HG02885 (cell line): ENCODE measurements around the gene C16orf74.

Source experiments
- ATAC-seq: cut with Tn5 transposase; IDR thresholded peaks from one replicate; pipeline ENCODE4 v1.9.1; 2021; ENCODE audit warnings: mild to moderate bottlenecking; ENCODE audit not compliant: unreplicated experiment, poor library complexity

C16orf74 gene

DNA sequence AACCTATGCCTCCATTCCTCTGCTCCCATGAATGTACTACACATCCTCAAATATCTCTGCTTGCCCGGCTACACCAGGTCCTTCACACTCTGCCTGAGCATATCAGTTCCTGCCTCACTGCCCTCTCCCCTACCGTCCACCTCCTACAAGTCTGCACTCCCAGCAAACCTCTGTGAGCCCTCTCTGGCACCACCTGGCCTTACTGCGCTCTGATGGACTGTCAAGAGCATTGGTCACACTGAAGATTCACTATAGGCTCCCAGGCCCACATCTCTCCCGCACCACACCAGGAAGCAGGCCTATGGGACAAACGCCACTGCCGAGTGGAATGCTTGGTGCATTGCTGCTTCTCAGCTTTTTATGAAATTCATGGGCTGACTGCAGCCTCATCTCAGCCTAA is 71.0 kb downstream of the C16orf74 start:
- ATAC-seq, result no peak

DNA sequence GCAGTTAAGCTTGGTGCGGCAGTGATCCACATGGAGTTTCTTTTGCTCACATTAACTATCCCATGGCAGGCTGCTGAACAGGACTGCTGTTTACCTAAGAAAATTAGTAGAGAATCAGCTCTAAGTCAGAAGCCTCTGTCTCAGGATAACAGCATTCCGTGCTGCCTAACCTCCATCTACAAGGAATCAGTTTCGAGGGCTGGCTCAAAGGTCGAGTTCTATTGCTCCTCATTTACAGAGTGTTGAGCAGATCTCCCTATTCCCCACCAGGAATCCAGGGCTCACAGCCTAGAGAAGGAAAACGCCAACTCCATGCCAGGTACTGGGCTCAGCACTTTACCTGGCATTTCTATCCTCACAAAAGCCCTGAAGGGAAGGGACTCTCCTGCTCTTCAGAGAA is 72.1 kb downstream of the C16orf74 start:
- ATAC-seq, result no peak

DNA sequence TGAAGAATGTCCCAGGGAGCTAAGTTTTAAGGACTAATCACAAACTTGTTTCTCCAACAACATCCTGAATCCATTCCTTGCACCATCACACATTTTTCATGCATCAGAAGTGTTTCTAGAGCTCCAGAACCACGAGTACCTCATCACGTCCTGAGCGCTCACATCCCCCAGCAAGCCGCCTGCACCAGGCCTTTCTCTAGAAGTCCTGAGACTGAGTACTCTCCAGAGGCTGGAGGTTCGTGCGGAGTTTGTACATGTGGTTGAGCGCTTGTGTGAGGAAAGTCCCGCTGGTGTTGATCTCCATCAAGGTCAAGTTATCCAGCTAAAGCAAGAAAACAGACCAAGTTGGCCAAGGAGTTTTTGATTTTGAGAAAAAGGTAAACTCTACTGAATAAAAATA is 72.9 kb downstream of the C16orf74 start:
- ATAC-seq, result no peak

DNA sequence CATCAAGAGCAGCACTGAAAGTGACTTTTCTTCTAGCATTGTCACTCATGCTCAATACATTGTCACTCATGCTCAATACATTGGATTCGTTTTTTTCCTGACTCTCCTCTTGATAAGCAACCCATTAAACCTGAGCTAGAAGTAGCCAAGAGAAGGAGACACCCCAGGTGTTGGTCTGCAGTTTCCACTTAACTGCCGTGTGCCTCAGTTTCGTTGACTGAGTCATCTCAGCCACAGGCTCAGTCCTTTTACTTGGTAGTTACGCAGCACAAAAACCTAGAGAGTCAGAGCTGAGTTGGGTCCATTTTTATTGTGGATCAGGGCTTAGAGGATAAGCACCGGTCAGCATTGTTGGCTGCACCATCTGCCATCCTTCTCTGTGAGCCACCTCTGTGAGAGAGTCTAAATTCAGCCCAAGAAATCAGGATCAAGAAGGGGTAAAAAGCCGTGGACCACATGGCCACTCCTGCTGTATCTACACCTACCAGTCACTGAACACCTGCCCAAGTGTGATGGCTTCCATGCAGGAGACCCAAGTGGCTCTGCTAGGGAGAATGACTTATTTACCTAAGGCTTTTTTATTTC is 73.4 kb downstream of the C16orf74 start:
- ATAC-seq, result no peak

DNA sequence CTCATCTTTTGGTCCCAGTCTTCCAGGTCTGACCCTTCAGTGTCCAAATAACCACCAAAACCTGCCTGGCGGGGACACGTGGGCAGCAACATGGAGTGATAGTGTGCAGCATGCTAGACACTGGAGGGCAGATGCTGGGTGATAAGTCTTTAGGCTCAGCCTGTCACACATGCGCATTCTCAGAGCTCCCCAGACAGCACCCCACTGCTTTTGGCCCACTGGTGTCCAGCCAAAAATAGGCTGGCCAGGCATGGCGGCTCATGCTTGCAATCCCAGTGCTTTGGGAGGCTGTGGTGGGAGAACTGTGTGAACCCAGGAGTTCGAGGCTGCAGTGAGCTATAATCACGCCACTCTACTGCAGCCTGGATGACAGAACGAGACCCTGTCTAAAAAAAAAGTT is 74.4 kb downstream of the C16orf74 start:
- no peak for ATAC-seq

DNA sequence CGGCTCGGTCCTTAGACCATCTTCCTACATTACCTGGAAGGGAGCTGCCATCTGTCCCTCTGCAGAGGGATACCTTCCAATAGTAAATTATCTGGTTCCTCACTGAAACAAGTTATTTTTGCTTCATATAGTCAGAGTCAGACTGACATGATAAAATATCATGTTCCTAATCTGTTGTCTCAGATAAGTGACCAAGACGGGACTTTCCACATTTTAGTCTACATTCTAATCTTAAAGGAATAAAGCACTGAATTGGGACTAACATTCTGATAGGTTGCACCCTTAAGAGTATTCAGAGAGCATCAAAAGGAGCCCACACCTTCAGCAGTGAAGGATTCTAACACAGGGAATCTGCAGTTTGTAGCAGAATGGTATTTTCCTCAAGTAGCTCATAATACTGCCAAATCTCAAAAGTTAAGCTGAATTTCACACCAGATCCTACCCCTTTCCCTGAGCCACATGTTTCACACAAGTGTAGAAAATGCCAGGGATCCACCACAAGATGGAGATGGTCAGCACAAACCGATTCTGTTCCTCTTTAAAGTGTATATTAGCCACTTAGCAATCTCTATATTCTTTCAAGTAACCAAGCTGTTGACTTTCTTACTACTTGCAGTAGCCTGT is 75.5 kb downstream of the C16orf74 start:
- no peak for ATAC-seq

DNA sequence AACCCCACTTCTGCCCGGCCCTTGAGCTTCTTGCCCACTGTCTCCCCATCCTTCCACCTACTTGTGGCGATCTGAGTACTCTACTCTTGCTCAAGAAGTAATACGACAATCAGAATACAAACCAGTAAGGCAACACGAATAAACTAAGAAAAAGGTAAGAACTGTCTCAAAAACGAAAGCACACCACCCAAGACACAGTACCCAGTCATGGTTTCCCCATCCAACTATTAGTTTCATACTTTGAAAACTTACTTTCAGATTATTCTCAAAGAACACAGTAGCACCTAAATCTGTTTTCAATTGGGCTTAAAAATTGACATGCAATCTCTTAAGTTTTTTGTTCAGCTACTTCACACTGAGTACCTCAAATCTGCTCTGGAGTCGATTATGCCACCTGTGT is 76.1 kb downstream of the C16orf74 start:
- no peak for ATAC-seq

DNA sequence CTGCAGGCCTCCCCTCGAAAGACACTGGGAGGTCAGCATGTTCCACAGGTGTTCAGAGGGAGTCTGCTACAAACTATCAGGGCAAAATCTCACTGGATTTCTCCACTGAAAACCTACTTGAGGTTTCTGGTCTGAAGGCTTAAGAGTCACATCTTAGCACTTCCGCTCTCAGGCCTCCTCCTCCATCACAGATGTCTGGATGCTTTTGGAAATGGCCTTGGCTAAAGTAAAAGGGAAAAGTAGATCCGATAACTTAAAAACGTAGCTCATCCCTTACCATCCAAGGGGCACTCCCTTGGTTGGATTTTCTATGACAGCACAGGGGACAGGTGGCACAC is 76.5 kb downstream of the C16orf74 start:
- no peak for ATAC-seq

DNA sequence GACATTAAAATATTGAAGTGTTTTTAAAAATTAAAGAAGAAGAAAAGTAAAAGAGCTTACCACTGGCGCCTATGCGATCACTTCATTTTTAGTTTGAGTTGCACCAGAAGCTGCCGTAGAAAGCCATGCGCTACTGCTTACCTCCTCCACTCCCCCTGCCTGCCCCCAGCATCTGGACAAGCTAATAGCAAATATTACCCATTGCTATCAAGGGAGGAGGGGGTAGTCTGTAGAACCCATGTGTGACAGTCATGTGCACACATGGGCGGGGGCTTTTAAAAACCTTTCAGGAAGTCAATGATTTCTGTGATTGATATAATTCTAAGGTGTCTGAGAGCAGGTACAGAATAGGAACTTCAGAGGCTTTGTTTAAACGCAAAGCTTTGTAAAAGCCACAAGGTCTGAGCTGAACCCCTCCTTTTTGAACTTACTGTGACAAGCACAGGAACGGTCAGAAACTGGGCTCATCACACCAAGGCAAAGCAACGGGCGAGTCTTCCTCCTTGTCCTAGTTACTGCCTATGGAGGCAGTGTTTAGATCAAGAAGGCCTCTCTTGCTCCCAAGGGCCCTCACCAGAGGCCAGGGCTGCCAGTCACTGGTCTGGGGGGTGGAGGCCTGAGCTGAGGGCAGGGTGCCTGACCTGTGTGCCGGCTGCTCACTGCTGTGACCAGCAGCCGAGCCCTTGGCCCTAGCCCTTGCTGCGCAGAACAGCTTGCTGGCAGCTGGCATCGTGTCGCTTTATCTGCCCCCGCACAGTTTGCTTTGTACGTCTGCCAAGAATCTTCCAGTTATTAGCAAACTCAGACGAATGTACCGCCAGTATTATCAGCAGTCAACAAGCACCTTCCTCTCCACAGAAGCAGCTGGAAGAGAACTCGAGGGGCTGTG is 77.1 kb downstream of the C16orf74 start:
- no peak for ATAC-seq

DNA sequence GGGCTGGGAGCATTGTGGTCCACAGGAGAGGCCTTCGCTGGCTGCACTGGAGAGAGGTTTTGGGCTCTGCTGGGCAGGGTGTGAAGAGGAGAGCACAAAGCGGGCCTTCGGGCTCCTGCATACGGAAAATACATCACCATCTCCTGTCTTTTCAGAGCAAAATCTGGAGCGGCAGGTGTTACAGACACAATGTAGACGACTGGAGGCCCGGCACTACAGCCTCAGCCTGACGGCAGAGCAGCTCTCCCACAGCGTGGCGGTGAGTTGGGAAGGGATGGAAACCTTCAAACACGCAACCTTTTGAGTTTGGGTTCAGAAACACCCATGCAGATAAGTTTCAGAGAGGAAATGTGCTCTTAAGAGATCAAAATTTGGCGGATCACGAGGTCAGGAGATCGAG is 80.1 kb downstream of the C16orf74 start:
- ATAC-seq, result no peak

DNA sequence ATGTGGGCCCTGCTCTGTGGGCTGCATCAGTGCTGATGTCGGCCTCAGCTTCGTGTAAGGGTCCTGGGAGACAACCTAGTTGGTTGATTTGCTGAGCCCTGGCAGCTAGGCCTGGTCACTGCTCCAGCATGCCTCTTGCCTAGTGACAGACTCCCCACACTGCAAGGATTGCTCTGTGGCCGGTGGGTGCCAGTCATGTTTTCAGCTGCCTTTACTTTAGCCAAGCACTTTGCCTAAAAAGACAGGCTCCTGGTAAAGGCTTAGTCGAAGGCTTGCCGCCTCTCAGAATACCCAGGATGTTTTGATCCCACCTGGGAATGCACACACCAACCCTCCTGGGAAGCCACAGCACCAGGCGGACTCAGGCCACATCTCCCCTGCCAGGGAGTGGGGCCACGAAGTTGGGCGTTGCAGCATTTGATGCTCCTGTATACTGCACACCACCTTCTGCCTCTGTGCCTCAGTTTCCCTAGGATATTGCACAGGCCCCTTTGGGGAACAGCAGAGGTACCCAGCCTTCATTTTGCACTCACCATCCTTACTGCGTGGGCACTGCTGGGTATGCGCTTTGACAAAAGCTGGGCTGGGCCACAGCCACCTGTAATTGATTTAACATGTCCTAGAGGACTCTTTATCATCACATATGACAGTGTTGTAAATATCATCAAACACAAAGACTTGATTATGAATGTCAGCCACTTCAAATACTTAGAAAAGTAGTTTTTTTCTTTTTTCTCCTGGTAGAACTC is 82.0 kb downstream of the C16orf74 start:
- ATAC-seq, result no peak

DNA sequence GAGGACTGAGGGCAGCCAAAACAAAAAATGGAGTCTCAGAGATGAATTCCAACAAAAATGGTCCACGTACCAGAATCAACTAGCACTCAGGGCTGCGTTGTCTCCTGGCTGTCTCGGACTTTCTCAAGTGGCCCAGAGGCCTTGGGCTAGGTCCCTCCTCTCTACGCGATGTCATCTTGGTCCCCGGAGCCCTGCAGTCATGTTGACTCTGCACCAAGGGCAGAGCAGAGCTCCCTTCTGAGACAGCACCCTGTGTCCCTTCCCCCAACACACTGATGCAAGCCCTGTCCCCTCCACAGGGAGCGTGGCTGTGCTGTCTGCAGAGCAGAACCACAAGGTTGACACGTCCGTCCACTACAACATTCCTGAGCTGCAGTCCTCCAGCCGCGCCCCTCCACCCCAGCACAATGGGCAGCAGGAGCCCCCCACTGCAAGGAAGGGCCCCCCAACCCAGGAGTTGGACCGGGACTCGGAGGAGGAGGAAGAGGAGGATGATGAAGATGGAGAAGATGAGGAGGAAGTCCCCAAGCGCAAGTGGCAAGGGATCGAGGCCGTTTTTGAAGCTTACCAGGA is 83.0 kb downstream of the C16orf74 start:
- no peak for ATAC-seq

DNA sequence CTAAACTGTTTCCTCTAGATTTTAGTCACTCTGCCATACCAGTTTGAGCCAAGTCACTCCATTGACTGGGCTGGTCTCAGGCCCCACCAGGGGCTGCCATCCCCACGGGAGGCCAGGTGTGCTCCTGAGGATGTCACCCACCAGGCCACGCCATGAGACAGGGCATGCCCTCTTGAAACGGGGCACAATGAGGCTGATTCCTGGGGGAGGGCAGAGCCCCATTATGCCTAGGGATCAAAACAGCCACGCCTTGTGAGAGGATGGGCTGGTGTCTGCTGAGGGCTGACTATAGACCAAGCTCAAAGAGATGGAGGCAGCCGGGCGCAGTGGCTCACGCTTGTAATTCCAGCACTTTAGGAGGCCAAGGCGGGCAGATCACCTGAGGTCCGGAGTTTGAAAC is 83.6 kb downstream of the C16orf74 start:
- ATAC-seq, result no peak

DNA sequence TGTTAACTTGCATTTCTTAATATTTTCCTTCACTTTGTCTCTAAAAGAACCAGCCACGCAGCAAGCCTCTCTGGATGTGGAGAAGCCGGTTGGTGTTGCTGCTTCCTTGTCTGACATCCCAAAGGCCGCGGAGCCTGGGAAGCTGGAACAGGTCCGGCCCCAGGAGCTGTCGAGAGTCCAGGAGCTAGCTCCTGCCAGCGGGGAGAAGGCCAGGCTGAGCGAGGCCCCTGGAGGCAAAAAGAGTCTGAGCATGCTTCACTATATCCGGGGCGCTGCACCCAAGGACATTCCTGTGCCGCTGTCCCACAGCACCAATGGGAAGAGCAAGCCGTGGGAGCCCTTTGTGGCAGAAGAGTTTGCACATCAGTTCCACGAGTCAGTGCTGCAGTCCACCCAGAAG is 85.0 kb downstream of the C16orf74 start:
- no peak for ATAC-seq

DNA sequence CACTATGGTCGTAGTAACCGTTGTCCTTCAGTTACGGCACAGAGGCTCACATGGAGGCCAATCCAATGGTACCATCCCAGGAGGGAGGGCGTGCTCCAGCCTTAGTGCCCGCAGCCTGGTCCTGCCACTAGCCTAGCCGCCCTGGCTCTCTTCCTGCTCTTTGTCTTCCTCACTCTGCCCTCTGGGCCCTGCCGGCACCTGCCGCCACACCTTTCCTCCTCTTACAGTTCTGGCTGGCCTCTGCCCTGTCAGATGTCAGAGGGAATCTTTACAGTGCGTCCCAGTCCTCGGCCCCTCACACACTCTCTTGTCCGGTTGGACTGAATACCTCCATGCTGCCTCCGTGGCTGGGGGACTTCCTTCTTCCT is 85.5 kb downstream of the C16orf74 start:
- no peak for ATAC-seq

DNA sequence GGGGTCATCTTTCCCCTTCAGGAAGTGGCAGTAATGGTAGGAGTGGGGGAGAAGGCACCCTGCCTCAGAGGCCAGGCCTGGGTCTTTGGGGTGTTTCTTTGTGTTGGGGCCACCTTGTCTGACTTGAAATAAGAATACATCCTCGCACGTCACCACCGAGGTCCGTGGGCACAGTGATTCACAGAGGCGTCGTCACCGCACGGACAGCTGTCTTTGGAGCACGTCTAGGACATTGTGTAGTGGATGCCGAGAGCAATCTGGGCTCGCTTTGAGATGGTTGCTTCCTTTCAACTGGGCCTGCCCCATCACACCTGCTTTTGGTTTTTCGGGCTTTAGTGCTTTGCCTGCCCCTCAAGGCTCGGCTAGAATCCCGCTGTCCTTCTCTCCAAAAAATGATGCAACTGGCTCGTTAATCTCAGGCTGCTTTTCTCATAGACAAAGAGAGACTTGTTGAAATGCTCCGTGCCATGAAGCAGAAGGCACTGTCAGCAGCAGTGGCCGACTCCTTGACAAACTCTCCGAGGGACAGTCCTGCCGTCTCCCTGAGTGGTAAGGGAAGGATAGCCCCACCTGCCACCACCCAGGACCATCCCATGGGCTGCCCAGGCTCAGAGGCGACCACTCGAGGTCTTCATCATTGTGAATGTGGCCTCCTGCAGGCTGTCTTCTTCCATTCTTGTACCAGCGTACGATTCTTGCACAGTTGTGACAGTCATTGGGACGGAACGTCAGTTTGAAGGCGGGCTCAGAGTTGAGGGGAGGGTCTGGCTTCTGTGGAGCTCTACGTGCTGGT is 86.1 kb downstream of the C16orf74 start:
- ATAC-seq, result no peak

DNA sequence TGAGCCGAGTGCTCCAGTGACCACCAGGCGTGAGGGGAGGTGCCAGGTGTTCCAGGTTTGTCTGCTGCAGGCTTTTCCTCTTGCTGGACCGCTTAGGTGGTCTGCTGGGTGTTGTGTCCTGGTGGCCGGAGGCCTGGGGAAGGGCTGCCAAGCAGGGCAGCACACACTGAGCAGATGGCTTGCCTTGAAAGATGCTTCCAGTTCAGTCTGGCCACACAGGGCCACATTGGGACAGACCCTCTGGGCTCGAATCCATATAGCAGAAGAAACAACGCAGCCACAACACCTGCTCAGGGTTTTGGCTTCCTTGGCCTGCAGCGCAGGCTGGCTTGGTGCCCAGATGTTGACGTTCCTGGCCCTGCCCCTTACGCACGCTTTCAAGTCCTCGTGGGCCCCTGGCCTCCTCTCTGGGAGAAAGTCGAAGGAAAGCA is 87.0 kb downstream of the C16orf74 start:
- no peak for ATAC-seq

DNA sequence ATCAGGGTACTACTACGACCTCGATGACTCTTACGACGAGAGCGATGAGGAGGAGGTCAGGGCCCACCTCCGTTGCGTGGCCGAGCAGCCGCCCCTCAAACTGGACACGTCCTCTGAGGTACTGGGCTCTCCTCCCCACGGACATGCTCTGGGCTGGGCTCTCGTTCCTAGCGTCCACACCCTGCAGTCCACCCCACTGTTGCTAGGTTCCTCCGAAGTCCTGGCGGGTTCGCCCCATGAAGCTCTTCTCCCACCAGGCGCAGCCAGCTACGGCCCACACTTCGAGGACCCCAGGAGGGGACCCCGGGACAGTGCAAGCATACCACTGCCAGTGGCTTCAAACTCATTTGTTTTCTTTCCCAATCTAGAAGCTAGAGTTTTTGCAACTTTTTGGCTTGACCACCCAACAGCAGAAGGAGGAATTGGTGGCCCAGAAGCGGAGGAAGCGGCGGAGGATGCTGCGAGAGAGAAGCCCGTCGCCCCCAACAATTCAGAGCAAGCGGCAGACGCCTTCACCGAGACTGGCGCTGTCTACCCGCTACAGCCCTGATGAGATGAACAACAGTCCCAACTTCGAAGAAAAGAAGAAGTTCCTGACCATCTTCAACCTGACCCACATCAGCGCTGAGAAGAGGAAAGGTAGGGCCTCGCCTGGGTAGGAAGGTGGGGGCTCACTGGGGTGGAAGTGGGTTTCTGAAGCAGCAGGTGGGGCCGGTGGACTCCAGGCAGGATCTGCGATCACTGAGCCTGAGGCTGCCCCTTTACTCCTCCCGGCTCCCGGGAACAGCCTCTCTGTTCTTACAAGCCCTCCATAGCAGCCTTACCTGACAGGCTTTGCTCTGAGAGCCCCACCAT is 87.7 kb downstream of the C16orf74 start:
- no peak for ATAC-seq

DNA sequence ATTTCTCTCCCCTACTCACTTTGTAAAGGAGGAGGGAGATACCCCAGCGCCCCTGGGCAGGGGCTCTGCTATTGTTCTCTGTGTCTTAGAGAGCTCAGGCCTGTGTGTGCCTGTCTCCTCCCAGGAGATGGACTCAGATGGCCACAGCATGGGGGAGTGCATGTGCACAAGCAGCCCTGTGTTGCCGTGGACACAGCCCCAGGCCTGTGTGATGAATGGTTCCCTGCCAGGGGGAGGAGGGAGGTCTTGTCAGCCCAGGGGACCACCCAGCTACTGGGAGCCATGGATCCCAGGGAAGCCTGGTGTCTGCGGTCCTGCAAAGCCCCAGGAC is 88.4 kb downstream of the C16orf74 start:
- no peak for ATAC-seq
